NCI-H774 (cell line): ENCODE results near the gene CTNNAL1.

Experiments
- DNase-seq: peaks from one replicate; lab custom pipeline; 2025; lab: John Stamatoyannopoulos, UW

Gene CTNNAL1

GRCh38 chr9:109026306-109026705, 13.0 kb upstream of the CTNNAL1 start:
- no peak for DNase-seq

GRCh38 chr9:109022873-109023272, 9.6 kb upstream of the CTNNAL1 start:
- DNase-seq, result no peak

GRCh38 chr9:109020581-109021511, 7.5 kb upstream of the CTNNAL1 start:
- DNase-seq, result no peak

GRCh38 chr9:109020113-109020512, 6.8 kb upstream of the CTNNAL1 start:
- DNase-seq, result no peak

GRCh38 chr9:109019420-109019819, 6.1 kb upstream of the CTNNAL1 start:
- DNase-seq, result no peak

GRCh38 chr9:109017493-109017892, 4.2 kb upstream of the CTNNAL1 start:
- DNase-seq, result no peak

GRCh38 chr9:109017061-109017460, 3.8 kb upstream of the CTNNAL1 start:
- no peak for DNase-seq

GRCh38 chr9:109016132-109016531, 2.8 kb upstream of the CTNNAL1 start:
- DNase-seq, result no peak

- DNase-seq, result no peak
Measured at GRCh38 chr9:109014608-109015280, 1.4 kb upstream of the CTNNAL1 start.

- DNase-seq, result no peak
Measured at GRCh38 chr9:109013679-109014607, 644 bp upstream of the CTNNAL1 start.

- DNase-seq, result peak; percentile 7
Measured at GRCh38 chr9:109012009-109012875, 1.1 kb downstream of the CTNNAL1 start.

GRCh38 chr9:109011231-109011671, 2.0 kb downstream of the CTNNAL1 start:
- DNase-seq, result no peak

- peak; percentile 2 for DNase-seq
Measured at GRCh38 chr9:109010746-109011145, 2.6 kb downstream of the CTNNAL1 start.

- no peak for DNase-seq
Measured at GRCh38 chr9:109005678-109006077, 7.6 kb downstream of the CTNNAL1 start.

- no peak for DNase-seq
Measured at GRCh38 chr9:109003116-109003515, 10.2 kb downstream of the CTNNAL1 start.

- no peak for DNase-seq
Measured at GRCh38 chr9:109002141-109002540, 11.2 kb downstream of the CTNNAL1 start.

- DNase-seq, result no peak
Measured at GRCh38 chr9:109001275-109001676, 12.0 kb downstream of the CTNNAL1 start.

- DNase-seq, result no peak
Measured at GRCh38 chr9:108997112-108997511, 16.2 kb downstream of the CTNNAL1 start.

GRCh38 chr9:108996643-108997042, 16.7 kb downstream of the CTNNAL1 start:
- DNase-seq, result peak; percentile 18

- DNase-seq, result no peak
Measured at GRCh38 chr9:108994695-108995094, 18.6 kb downstream of the CTNNAL1 start.

GRCh38 chr9:108991479-108991878, 21.8 kb downstream of the CTNNAL1 start:
- DNase-seq, result no peak
